ENCODE results near the gene S100G. TPM values are rescaled to one million over a fixed set of nuclear protein-coding genes. Genes with fewer than 3 reads are reported as not detected.

Gene S100G
- total RNA-seq, 2 experiments from 2014 or later = not detected

- Histone ChIP-seq H3K9me3 (ENCODE audit: low read length) (no peaks in the 10 kb centered on the region), H4K20me1 (ENCODE audit: insufficient read depth, low read length) (no peaks in the 10 kb centered on the region), H3K27ac (ENCODE audit: low read depth, low read length, poor library complexity, severe bottlenecking) (no peak overlapping the region), H3K9me2 (ENCODE audit: insufficient read depth, low read length) (no peaks in the 10 kb centered on the region), H3K4me2 (ENCODE audit: low read length) (no peak overlapping the region), H3K4me1 (ENCODE audit: insufficient read depth, low read length, poor library complexity, severe bottlenecking) (no peaks in the 10 kb centered on the region), H3K4me3 (ENCODE audit: low read depth, low read length, poor library complexity, severe bottlenecking) (no peak overlapping the region), H3K79me2 (ENCODE audit: insufficient read depth, low read depth, low read length) (no peaks in the 10 kb centered on the region), H3K36me3 (ENCODE audit: insufficient read depth, low read length) (no peaks in the 10 kb centered on the region), H2AFZ (ENCODE audit: low read length) (no peak overlapping the region)
- CTCF ChIA-PET (ENCODE audit: unreplicated experiment) = no interaction called here
- no peak for DNase-seq (ENCODE audit: low spot score)
- POLR2A ChIA-PET = no interaction called here
- no peak for TF ChIP-seq EZH2phosphoT487 (IDR thresholded peaks at IDR 0.05; ENCODE audit: borderline replicate concordance, low read depth, low read length)
- TF ChIP-seq CTCF (conservative IDR thresholded peaks at IDR 0.05; ENCODE audit: low read length) = no peak
- BruUV-seq (replicated peaks) = no TSS peak
- intact Hi-C loops (cut with micrococcal nuclease; ENCODE audit: unreplicated experiment) = no loop called here
Observed at GRCh38 chrX:16646366-16647138, 3.4 kb upstream of the S100G start.

GRCh38 chrX:16651391-16652024, 1.6 kb downstream of the S100G start:
- TF ChIP-seq CTCF (conservative IDR thresholded peaks at IDR 0.05; ENCODE audit: low read length) (no peak), EZH2phosphoT487 (IDR thresholded peaks at IDR 0.05; ENCODE audit: borderline replicate concordance, low read depth, low read length) (no peak)
- no peaks in the 10 kb centered on the region for H4K20me1 ChIP-seq (ENCODE audit: insufficient read depth, low read length)
- no peak overlapping the region for H3K27ac ChIP-seq (ENCODE audit: low read depth, low read length, poor library complexity, severe bottlenecking)
- no TSS peak for BruUV-seq (replicated peaks)
- H2AFZ ChIP-seq (ENCODE audit: low read length) = no peak overlapping the region
- H3K79me2 ChIP-seq (ENCODE audit: insufficient read depth, low read depth, low read length) = no peaks in the 10 kb centered on the region
- H3K4me3 ChIP-seq (ENCODE audit: low read depth, low read length, poor library complexity, severe bottlenecking) = no peak overlapping the region
- no peaks in the 10 kb centered on the region for H3K4me1 ChIP-seq (ENCODE audit: insufficient read depth, low read length, poor library complexity, severe bottlenecking)
- POLR2A ChIA-PET = no interaction called here
- intact Hi-C loops (cut with micrococcal nuclease; ENCODE audit: unreplicated experiment) = no loop called here
- no peak for DNase-seq (ENCODE audit: low spot score)
- no peaks in the 10 kb centered on the region for H3K36me3 ChIP-seq (ENCODE audit: insufficient read depth, low read length)
- no peaks in the 10 kb centered on the region for H3K9me3 ChIP-seq (ENCODE audit: low read length)
- no peaks in the 10 kb centered on the region for H3K9me2 ChIP-seq (ENCODE audit: insufficient read depth, low read length)
- H3K4me2 ChIP-seq (ENCODE audit: low read length) = no peak overlapping the region
- CTCF ChIA-PET (ENCODE audit: unreplicated experiment) = interaction anchor here (0.6 kb wide), 1 partner anchor 182 kb away, joined by 3 read pairs; no protein-coding TSS in a partner anchor

GRCh38 chrX:16653424-16653823, 3.5 kb downstream of the S100G start:
- intact Hi-C loops (cut with micrococcal nuclease; ENCODE audit: unreplicated experiment) = no loop called here
- no TSS peak for BruUV-seq (replicated peaks)

More at GRCh38 chrX:16653424-16653823, 3.5 kb downstream of the S100G start:
- H4K20me1 ChIP-seq (ENCODE audit: insufficient read depth, low read length) = no peaks in the 10 kb centered on the region
- no peak overlapping the region for H3K27ac ChIP-seq (ENCODE audit: low read depth, low read length, poor library complexity, severe bottlenecking)
- no peaks in the 10 kb centered on the region for H3K9me3 ChIP-seq (ENCODE audit: low read length)
- no peak overlapping the region for H3K4me2 ChIP-seq (ENCODE audit: low read length)
- DNase-seq (ENCODE audit: low spot score) = no peak
- no peaks in the 10 kb centered on the region for H3K36me3 ChIP-seq (ENCODE audit: insufficient read depth, low read length)
- no peaks in the 10 kb centered on the region for H3K9me2 ChIP-seq (ENCODE audit: insufficient read depth, low read length)
- CTCF ChIA-PET (ENCODE audit: unreplicated experiment) = interaction anchor here (0.6 kb wide), 1 partner anchor 888 kb away, joined by 3 read pairs; no protein-coding TSS in a partner anchor
- H3K4me3 ChIP-seq (ENCODE audit: low read depth, low read length, poor library complexity, severe bottlenecking) = no peak overlapping the region
- no peaks in the 10 kb centered on the region for H3K4me1 ChIP-seq (ENCODE audit: insufficient read depth, low read length, poor library complexity, severe bottlenecking)
- TF ChIP-seq CTCF (conservative IDR thresholded peaks at IDR 0.05; ENCODE audit: low read length) = no peak
- TF ChIP-seq EZH2phosphoT487 (IDR thresholded peaks at IDR 0.05; ENCODE audit: borderline replicate concordance, low read depth, low read length) = no peak
- no peak overlapping the region for H2AFZ ChIP-seq (ENCODE audit: low read length)
- POLR2A ChIA-PET = no interaction called here
- no peaks in the 10 kb centered on the region for H3K79me2 ChIP-seq (ENCODE audit: insufficient read depth, low read depth, low read length)
